Prostate gland (tissue), 1 donor: Measurements from ENCODE around the gene TOMM70.

ENCODE experiments used
- POLR2A ChIP-seq: fragments of 450-650 bp; IDR thresholded peaks from one replicate; pipeline ENCODE4 v1.6.1; 2016; ENCODE audit warnings: antibody characterized with exemption, mild to moderate bottlenecking
- POLR2AphosphoS5 ChIP-seq: sonication (generic); formaldehyde crosslinking; IDR thresholded peaks from one replicate; pipeline ENCODE4 v1.6.1; 2017; ENCODE audit warnings: antibody characterized with exemption

DNA sequence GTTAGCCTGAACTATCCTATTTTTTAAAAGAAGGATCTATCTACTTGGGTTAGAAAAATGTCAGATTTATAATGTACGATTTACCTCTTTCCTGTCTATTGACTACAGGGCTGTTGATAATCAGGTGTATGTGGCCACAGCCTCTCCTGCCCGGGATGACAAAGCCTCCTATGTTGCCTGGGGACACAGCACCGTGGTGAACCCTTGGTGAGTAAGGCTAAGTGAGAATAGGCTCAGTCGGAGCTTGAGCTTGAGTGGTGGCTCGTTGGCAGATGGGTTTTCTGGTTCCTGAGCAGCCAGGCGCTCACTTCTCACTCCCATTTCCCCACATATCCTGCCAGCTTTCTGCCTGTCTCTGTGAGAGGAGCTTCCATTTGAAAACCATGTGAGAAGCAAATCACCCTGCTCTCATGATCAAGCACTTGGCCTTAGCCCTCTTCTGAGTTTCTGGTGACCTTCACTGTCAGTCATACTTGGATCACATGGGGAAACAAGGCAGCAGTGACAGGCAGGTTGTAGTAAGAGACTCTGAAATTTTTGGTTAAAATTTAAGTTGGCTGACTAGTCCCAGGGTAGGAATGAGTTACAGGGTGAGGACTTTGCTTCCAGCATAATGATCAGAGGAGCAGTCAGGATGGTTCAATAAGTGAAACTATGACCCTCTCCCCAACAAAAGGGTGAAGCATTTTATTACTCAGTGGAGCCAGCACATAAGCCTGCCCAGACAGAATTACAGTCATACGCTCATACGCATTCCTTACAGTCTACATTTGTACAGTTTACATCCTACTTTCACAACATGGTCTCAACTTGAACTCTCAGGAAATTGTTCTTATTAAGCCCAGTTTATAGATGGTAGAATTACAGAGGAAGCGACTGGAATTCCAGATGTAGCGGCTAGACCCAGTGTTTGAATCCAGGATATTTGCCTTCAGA lies 48.3 kb downstream of the TOMM70 start:
- TF ChIP-seq POLR2AphosphoS5 = no peak
- no peak for TF ChIP-seq POLR2A
